Measurements from ENCODE around the gene GYPA. TPM values are rescaled to one million over a fixed set of nuclear protein-coding genes. Genes with fewer than 3 reads are reported as not detected.
"Not testable (repeated sequence)": the region's sequence is repeated elsewhere in the genome, so short reads cannot be mapped to it uniquely, and the experiment has no call there.

The GYPA gene
- total RNA-seq = not detected
- not detected for total RNA-seq (2013)
- total RNA-seq = 0 to 0.26 (median 0) reads per million in 29 experiments

DNA sequence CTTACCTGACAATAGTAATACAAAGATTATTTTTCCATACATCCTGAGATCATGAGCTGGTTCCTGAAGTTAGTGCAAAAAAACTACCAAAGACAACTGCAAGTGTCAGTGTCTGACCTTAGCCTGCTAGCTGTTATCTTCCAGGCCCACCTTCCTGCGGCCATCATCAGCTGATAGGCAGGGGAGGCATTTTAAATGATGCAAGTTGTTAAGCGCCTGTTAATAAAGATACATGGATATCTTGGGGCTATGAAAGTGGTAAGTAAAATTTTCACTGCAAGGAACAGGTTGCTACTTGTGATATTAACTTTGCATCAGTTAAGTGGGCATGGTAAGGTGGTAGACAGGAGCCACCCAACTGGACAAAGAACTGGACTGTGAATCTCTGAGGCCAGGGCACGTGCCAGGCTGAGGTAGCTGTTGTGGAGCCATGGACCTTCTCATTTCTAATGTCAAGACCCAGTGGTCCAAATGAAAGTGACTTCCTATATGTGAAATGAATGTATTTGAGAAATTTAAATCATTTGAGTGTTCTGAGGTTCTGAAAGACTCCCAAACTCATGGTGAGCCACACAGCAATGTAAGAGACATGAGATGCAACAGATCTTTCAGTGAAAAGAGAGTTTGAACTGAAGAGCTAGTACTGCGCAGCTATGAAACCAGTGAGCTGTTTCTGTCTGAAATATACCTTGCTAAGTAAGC, at the start of gene GYPA:
GYPA (minus strand) TSS at position 125 of the 702 bp plus-strand sequence; CDS start at position 42, 83 bp downstream.
- DNase-seq; H3K9me3 Mint-ChIP-seq; CTCF ChIA-PET; H3K4me3 Mint-ChIP-seq; H3K4me3 ChIP-seq (ENCODE audit: control insufficient read depth in 1 of 2, extremely low read depth in 1 of 2, low read length in 1 of 2); ATAC-seq (replicated peaks in 1 of 4); H3K36me3 Mint-ChIP-seq; H3K4me1 ChIP-seq (ENCODE audit: control insufficient read depth in 1 of 2, extremely low read depth in 1 of 2, insufficient read depth in 2 of 2, low read length in 2 of 2); H3K27me3 Mint-ChIP-seq; H3K36me3 ChIP-seq (ENCODE audit: control insufficient read depth in 2 of 2, extremely low read depth in 1 of 2, insufficient read depth in 1 of 2, low read length in 1 of 2); H3K27ac Mint-ChIP-seq; H3K27me3 ChIP-seq (replicated peaks in 1 of 2; ENCODE audit: control insufficient read depth in 2 of 2, extremely low read depth in 1 of 2, insufficient read depth in 2 of 2, low read length in 1 of 2); H3K27ac ChIP-seq (ENCODE audit: low read length); POLR2A ChIA-PET; H3K9me3 ChIP-seq; H3K4me1 Mint-ChIP-seq: not testable (repeated sequence)
- WGBS (ENCODE audit: insufficient coverage) = 86% methylated on average over 1 of the region's 4 CpGs

DNA sequence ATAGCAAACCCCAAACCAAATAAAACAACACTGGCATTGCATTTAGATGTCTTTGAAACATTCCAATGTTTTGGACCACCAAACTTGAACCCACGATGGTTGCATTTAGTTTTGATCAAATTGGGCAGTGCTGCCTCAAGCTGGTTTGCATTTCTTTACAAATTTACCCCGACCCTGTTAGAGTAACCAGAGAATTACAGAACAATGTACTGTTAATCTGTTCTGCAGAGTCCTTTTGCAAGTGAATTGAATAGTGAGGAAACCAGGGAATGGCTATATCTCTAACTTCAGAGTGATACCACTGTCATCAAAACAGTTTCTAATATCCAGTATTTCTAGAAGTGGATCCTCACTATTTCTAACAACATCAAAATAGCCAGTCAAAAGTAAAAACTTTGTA, 49.5 kb upstream of the GYPA start:
- ATAC-seq (replicated peaks in 1 of 4) (no peak), DNase-seq (no peak)
- Mint-ChIP-seq H3K4me3 (no peak overlapping the region), H3K9me3 (peaks cover 0 to 2% (median 0%) of the 10 kb centered on the region in 3 donors), H3K27me3 (peaks cover 6 to 9% of the 10 kb centered on the region in 2 donors), H3K36me3 (no peaks in the 10 kb centered on the region), H3K4me1 (no peaks in the 10 kb centered on the region), H3K27ac (no peak overlapping the region)
- Histone ChIP-seq H3K9me3 (no peaks in the 10 kb centered on the region), H3K27ac (ENCODE audit: low read length) (no peak overlapping the region), H3K4me1 (ENCODE audit: control insufficient read depth in 1 of 2, extremely low read depth in 1 of 2, insufficient read depth in 2 of 2, low read length in 2 of 2) (no peaks in the 10 kb centered on the region), H3K4me3 (ENCODE audit: control insufficient read depth in 1 of 2, extremely low read depth in 1 of 2, low read length in 1 of 2) (no peak overlapping the region), H3K27me3 (replicated peaks in 1 of 2; ENCODE audit: control insufficient read depth in 2 of 2, extremely low read depth in 1 of 2, insufficient read depth in 2 of 2, low read length in 1 of 2) (peaks cover 0 to 2% of the 10 kb centered on the region in 2 experiments), H3K36me3 (ENCODE audit: control insufficient read depth in 2 of 2, extremely low read depth in 1 of 2, insufficient read depth in 1 of 2, low read length in 1 of 2) (no peaks in the 10 kb centered on the region)
- WGBS (ENCODE audit: insufficient coverage) = 22% methylated on average over 1 of the region's 2 CpGs
- CTCF ChIA-PET = no interaction called here
- POLR2A ChIA-PET = no interaction called here

DNA sequence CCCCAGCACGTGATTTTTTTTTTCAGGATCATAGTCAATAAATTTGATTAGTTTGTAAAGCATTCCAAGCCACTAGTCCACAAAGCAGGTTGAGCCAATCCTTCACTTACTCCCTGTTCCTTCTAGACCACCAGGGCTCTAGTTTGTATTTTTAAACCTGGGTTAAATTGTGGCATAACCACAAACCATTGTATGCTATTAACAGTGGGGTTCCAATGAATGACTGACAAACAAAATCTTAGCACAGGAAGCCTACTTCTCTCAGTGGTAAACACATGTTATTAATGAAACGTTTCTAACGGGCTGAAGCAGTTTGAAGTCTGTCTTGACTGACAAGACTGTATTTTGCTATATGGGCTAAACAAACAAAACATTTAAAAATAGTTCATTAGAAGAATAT, 48.6 kb upstream of the GYPA start:
- ATAC-seq (replicated peaks in 1 of 4) (no peak), DNase-seq (no peak)
- Histone ChIP-seq H3K27ac (ENCODE audit: low read length) (no peak overlapping the region), H3K36me3 (ENCODE audit: control insufficient read depth in 2 of 2, extremely low read depth in 1 of 2, insufficient read depth in 1 of 2, low read length in 1 of 2) (no peaks in the 10 kb centered on the region), H3K27me3 (replicated peaks in 1 of 2; ENCODE audit: control insufficient read depth in 2 of 2, extremely low read depth in 1 of 2, insufficient read depth in 2 of 2, low read length in 1 of 2) (peaks cover 0 to 2% of the 10 kb centered on the region in 2 experiments), H3K4me1 (ENCODE audit: control insufficient read depth in 1 of 2, extremely low read depth in 1 of 2, insufficient read depth in 2 of 2, low read length in 2 of 2) (no peaks in the 10 kb centered on the region), H3K9me3 (no peaks in the 10 kb centered on the region), H3K4me3 (ENCODE audit: control insufficient read depth in 1 of 2, extremely low read depth in 1 of 2, low read length in 1 of 2) (no peak overlapping the region)
- Mint-ChIP-seq H3K27me3 (peaks cover 6 to 11% of the 10 kb centered on the region in 2 donors), H3K36me3 (no peaks in the 10 kb centered on the region), H3K4me1 (no peaks in the 10 kb centered on the region), H3K4me3 (no peak overlapping the region), H3K9me3 (no peaks in the 10 kb centered on the region), H3K27ac (no peak overlapping the region)
- ChIA-PET CTCF (no interaction called here), POLR2A (no interaction called here)
- WGBS (ENCODE audit: insufficient coverage) = 20% methylated on average over 1 of the region's 3 CpGs

DNA sequence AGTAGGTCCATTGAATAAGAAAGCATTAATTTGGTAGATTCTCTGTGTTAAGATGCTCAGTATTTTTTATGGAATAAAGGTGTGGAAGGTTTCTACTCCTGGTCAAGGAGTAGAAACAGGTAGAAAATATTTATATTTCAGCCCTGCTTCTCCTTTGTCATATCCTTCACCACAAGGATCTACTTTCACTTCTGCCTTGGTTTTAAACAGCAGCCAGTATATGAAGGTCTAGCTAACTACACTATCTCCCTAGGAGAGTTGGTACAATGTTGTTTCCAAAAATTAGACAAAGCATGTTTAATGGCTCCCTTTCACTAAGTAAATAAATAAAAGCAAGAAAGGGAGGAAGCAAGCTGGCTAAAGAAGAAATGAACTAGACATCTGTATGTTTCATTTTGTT, 44.6 kb upstream of the GYPA start:
- Mint-ChIP-seq H3K27me3 (peaks cover 3 to 8% of the 10 kb centered on the region in 2 donors), H3K4me3 (no peak overlapping the region), H3K9me3 (no peaks in the 10 kb centered on the region), H3K36me3 (no peaks in the 10 kb centered on the region), H3K27ac (no peak overlapping the region), H3K4me1 (no peaks in the 10 kb centered on the region)
- H3K27ac ChIP-seq (ENCODE audit: low read length) = no peak overlapping the region
- no peaks in the 10 kb centered on the region for H3K36me3 ChIP-seq (ENCODE audit: control insufficient read depth in 2 of 2, extremely low read depth in 1 of 2, insufficient read depth in 1 of 2, low read length in 1 of 2)
- no peaks in the 10 kb centered on the region for H3K9me3 ChIP-seq
- POLR2A ChIA-PET = no interaction called here
- DNase-seq (no peak), ATAC-seq (replicated peaks in 1 of 4) (no peak)
- H3K4me1 ChIP-seq (ENCODE audit: control insufficient read depth in 1 of 2, extremely low read depth in 1 of 2, insufficient read depth in 2 of 2, low read length in 2 of 2) = no peaks in the 10 kb centered on the region
- CTCF ChIA-PET = no interaction called here
- H3K27me3 ChIP-seq (replicated peaks in 1 of 2; ENCODE audit: control insufficient read depth in 2 of 2, extremely low read depth in 1 of 2, insufficient read depth in 2 of 2, low read length in 1 of 2) = no peaks in the 10 kb centered on the region
- no peak overlapping the region for H3K4me3 ChIP-seq (ENCODE audit: control insufficient read depth in 1 of 2, extremely low read depth in 1 of 2, low read length in 1 of 2)

DNA sequence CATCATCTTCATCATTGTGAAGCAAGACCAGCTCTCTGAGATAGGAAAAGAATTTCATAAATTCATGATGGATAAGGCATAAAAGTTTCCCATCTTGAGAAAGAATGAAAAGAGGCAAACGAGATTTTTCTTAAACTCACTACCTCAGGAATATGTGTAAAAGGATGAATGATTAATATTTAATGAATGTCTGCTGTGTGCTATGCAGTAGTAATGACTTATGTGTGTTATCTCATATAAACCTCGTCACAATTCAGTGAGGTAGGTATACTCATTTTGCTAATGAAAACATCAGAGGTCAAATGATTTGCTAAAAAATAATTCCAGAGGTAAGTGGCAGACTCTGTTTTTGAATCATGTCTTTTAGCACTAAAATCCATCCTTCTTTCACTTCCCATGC, 42.6 kb upstream of the GYPA start:
- ChIA-PET POLR2A (interaction anchor here in 1 of 2 donors (0.7 kb wide), 1 partner anchor 98 kb away, joined by 6 read pairs; no protein-coding TSS in a partner anchor), CTCF (no interaction called here)
- Histone ChIP-seq H3K36me3 (ENCODE audit: control insufficient read depth in 2 of 2, extremely low read depth in 1 of 2, insufficient read depth in 1 of 2, low read length in 1 of 2) (no peaks in the 10 kb centered on the region), H3K27ac (ENCODE audit: low read length) (no peak overlapping the region), H3K4me3 (ENCODE audit: control insufficient read depth in 1 of 2, extremely low read depth in 1 of 2, low read length in 1 of 2) (no peak overlapping the region), H3K4me1 (ENCODE audit: control insufficient read depth in 1 of 2, extremely low read depth in 1 of 2, insufficient read depth in 2 of 2, low read length in 2 of 2) (no peaks in the 10 kb centered on the region), H3K27me3 (replicated peaks in 1 of 2; ENCODE audit: control insufficient read depth in 2 of 2, extremely low read depth in 1 of 2, insufficient read depth in 2 of 2, low read length in 1 of 2) (no peaks in the 10 kb centered on the region), H3K9me3 (no peaks in the 10 kb centered on the region)
- WGBS (ENCODE audit: insufficient coverage) = no CpG with 5 or more reads among the region's 2 CpGs
- DNase-seq (no peak), ATAC-seq (replicated peaks in 1 of 4) (no peak)
- H3K27me3 Mint-ChIP-seq = peaks cover 3 to 4% of the 10 kb centered on the region in 2 donors
- H3K27ac Mint-ChIP-seq = no peak overlapping the region
- H3K4me3 Mint-ChIP-seq = no peak overlapping the region
- peaks cover 0 to 6% (median 3%) of the 10 kb centered on the region in 3 donors for H3K4me1 Mint-ChIP-seq
- no peaks in the 10 kb centered on the region for H3K36me3 Mint-ChIP-seq
- no peaks in the 10 kb centered on the region for H3K9me3 Mint-ChIP-seq

DNA sequence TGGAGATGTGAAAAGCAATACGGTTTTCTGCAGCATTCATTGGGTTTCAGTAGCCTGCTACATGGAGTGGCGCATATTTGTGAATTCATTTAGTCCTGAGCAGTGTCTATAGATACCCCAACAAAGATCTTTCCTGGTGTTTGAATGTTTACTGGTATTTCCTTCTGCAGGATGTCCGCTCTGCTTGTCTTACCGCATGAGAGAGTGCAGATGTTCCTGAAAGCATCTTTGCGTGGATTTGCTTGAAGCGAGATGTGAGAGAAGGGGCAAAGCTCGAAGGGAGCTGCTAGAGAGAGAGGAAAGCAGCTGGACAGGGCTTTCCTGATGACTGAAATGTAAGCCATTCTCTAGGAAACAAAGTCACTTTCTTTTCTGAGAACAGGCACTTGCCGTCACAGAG, 40.9 kb upstream of the GYPA start:
- peaks cover 3 to 4% of the 10 kb centered on the region in 2 donors for H3K27me3 Mint-ChIP-seq
- H3K27me3 ChIP-seq (replicated peaks in 1 of 2; ENCODE audit: control insufficient read depth in 2 of 2, extremely low read depth in 1 of 2, insufficient read depth in 2 of 2, low read length in 1 of 2) = no peaks in the 10 kb centered on the region
- no peaks in the 10 kb centered on the region for H3K9me3 ChIP-seq
- H3K4me1 Mint-ChIP-seq = peaks cover 0 to 6% (median 3%) of the 10 kb centered on the region in 3 donors
- no peaks in the 10 kb centered on the region for H3K36me3 Mint-ChIP-seq
- no peak overlapping the region for H3K4me3 ChIP-seq (ENCODE audit: control insufficient read depth in 1 of 2, extremely low read depth in 1 of 2, low read length in 1 of 2)
- DNase-seq (no peak), ATAC-seq (replicated peaks in 1 of 4) (no peak)
- 72% methylated on average over 6 of the region's 8 CpGs for WGBS (ENCODE audit: insufficient coverage)
- H3K4me1 ChIP-seq (ENCODE audit: control insufficient read depth in 1 of 2, extremely low read depth in 1 of 2, insufficient read depth in 2 of 2, low read length in 2 of 2) = no peaks in the 10 kb centered on the region
- POLR2A ChIA-PET = no interaction called here
- no peaks in the 10 kb centered on the region for H3K36me3 ChIP-seq (ENCODE audit: control insufficient read depth in 2 of 2, extremely low read depth in 1 of 2, insufficient read depth in 1 of 2, low read length in 1 of 2)
- no peak overlapping the region for H3K27ac Mint-ChIP-seq
- CTCF ChIA-PET = no interaction called here
- no peak overlapping the region for H3K4me3 Mint-ChIP-seq
- H3K27ac ChIP-seq (ENCODE audit: low read length) = no peak overlapping the region
- H3K9me3 Mint-ChIP-seq = no peaks in the 10 kb centered on the region
